Dedifferentiated amniotic fluid mesenchymal stem cell (primary cell): ENCODE data around the gene RNASET2.
"Not testable (repeated sequence)": the region's sequence is repeated elsewhere in the genome, so short reads cannot be mapped to it uniquely, and the experiment has no call there.

Source experiments
- DNase-seq: peaks from one replicate; pipeline ENCODE4 v3.0.0-alpha.2; 2016; ENCODE audit errors: extremely low spot score

RNASET2 gene

GRCh38 chr6:166902211-166902755, 54.1 kb downstream of the RNASET2 start:
- no peak for DNase-seq

DNA sequence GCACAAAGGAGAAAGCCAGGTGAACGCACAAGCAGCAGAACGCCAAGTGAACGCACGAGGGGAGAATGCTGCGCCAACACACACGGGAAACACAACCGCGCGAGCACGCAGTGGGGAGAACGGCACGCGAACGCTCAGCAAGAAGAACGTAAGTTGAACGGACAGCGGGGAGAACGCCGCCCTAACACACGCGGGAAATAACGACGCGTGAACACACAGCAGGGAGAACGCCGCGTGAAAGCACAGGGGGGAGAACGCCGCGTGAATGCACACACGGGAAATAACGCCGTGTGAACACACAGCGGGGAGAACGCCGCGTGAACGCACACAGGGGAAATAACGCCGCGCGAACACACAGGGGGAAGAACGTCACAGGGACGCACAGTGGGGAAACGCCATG, 54.7 kb downstream of the RNASET2 start:
- DNase-seq = no peak

DNA sequence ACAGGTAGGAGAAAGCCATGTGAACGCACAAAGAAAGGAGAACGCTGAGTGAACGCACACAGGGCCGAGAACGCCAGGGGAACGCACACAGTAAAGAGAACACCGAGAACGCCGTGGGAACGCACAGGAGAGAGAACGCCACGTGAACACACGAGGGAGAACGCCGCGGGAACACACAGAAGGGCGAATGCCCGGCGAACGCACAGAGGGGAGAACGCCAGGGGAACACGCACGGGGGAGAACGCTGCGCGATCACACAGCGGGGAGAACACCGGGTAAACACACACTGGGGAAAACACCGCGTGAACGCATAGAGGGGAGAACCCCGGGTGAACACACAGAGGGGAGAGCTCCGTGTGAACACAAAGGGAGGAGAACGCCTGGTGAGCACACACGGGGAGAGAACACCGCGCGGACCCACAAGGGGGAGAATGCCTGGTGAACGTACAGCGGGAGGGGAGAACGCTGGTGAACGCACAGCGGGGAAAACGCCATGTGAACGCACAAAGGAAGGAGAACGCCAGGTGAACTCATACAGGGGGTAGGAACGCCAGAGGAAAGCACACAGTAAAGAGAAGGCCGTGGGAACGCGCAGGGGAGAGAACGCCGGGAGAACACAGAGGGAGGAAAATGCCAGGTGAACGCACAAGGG, 55.3 kb downstream of the RNASET2 start:
- DNase-seq = no peak

- no peak for DNase-seq
Measured at GRCh38 chr6:166900130-166900708, 56.1 kb downstream of the RNASET2 start.

- no peak for DNase-seq
Measured at GRCh38 chr6:166898910-166899309, 57.4 kb downstream of the RNASET2 start.

GRCh38 chr6:166894614-166895013, 61.7 kb downstream of the RNASET2 start:
- not testable (repeated sequence) for DNase-seq

DNA sequence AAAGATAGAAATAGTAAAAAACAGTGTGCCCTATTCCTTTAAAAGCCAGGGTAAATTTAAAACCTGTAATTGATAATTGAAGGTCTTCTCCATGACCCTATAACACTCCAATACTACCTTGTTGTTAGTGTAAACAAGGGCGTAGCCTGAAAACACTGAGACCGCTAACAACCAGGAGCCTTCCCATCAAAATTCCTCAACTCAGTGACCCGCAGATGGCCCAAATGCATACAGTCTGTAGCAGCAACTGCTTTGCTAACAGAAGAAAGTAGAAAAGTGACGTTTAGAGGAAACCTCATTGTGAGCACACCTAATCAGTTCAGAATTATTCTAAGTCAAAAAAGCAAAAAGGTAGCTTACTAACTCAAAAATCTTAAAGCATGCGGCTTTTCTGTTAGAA, 63.9 kb downstream of the RNASET2 start:
- not testable (repeated sequence) for DNase-seq

- not testable (repeated sequence) for DNase-seq
Measured at GRCh38 chr6:166886773-166887172, 69.6 kb downstream of the RNASET2 start.

DNA sequence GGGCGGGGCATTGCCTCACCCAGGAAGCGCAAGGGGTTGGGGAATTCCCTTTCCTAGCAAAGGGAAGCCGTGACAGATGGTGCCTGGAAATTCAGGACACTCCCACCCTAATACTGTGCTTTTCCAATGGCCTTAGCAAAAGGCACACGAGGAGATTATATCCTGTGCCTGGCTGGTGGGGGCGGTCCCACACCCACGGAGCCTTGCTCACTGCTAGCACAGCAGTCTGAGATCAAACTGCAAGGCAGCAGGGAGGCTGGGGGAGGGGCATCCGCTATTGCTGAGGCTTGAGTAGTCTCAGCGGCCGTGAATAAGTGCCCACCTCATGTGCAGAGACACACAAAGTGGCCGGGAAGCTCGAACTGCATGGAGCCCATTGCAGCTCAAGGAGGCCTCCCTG, 71.4 kb downstream of the RNASET2 start:
- not testable (repeated sequence) for DNase-seq

- DNase-seq = no peak
Measured at GRCh38 chr6:166879594-166879993, 76.8 kb downstream of the RNASET2 start.
